Kidney epithelial cell (primary cell): ENCODE results near the gene TIMP3. TPM values are rescaled to one million over a fixed set of nuclear protein-coding genes. Genes with fewer than 3 reads are reported as not detected.

Experiments used
- DNase-seq: peaks from one replicate; pipeline ENCODE4 v3.0.0-alpha.2; 2010; ENCODE audit warnings: low read depth
- H3K27me3 ChIP-seq: 2 replicates; pipeline ENCODE4 v1.6.0; 2011; ENCODE audit warnings: low read length; ENCODE audit not compliant: control insufficient read depth, insufficient read depth
- H3K36me3 ChIP-seq: 2 replicates; pipeline ENCODE4 v1.5.1; 2011; ENCODE audit warnings: low read length; ENCODE audit not compliant: control insufficient read depth, insufficient read depth
- H3K4me3 ChIP-seq: 2 replicates; pipeline ENCODE4 v1.5.1; 2011; ENCODE audit warnings: low read depth, mild to moderate bottlenecking, control low read depth, low read length
- total RNA-seq: library from RNA; depleted of rRNA; stranded (reverse); fragments of >200 nt; gene quantifications from 2 replicates; pipeline ENCODE4 v1.2.3, GENCODE V29; 2015
- TF ChIP-seq, protein P1 (sequence below): IDR thresholded peaks from 2 replicates; pipeline ENCODE4 v1.5.1; 2011; ENCODE audit warnings: mild to moderate bottlenecking, moderate library complexity, low read length, control low read depth, inconsistent platforms; ENCODE audit not compliant: insufficient read depth, poor library complexity, severe bottlenecking

Gene TIMP3
- total RNA-seq, 1 donor from 2014 or later = 45.6 TPM

DNA sequence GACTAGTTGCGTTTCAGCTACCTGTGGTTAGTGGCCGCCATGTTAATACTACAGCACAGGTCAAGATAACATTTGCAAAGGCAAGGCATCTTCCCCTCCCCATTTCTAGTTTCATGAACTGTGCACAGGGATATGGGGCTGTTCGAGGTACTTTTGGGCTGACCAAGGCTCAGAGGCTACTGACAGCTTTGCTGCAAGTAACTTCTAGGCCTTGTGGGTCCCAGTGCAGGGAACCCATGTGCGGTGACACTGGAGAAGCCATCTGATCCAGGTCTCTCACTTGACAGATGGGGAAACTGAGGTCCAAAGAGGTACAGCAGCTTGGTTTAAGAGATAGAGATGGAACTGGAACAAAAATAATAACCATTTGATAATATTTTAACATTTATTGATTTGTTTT lies 13.6 kb downstream of the TIMP3 start:
- no peaks in the 10 kb centered on the region for H3K36me3 ChIP-seq
- H3K4me3 ChIP-seq = no peak overlapping the region
- TF ChIP-seq, protein P1, sequence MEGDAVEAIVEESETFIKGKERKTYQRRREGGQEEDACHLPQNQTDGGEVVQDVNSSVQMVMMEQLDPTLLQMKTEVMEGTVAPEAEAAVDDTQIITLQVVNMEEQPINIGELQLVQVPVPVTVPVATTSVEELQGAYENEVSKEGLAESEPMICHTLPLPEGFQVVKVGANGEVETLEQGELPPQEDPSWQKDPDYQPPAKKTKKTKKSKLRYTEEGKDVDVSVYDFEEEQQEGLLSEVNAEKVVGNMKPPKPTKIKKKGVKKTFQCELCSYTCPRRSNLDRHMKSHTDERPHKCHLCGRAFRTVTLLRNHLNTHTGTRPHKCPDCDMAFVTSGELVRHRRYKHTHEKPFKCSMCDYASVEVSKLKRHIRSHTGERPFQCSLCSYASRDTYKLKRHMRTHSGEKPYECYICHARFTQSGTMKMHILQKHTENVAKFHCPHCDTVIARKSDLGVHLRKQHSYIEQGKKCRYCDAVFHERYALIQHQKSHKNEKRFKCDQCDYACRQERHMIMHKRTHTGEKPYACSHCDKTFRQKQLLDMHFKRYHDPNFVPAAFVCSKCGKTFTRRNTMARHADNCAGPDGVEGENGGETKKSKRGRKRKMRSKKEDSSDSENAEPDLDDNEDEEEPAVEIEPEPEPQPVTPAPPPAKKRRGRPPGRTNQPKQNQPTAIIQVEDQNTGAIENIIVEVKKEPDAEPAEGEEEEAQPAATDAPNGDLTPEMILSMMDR = no peak
- H3K27me3 ChIP-seq = no peaks in the 10 kb centered on the region
- DNase-seq = no peak

DNA sequence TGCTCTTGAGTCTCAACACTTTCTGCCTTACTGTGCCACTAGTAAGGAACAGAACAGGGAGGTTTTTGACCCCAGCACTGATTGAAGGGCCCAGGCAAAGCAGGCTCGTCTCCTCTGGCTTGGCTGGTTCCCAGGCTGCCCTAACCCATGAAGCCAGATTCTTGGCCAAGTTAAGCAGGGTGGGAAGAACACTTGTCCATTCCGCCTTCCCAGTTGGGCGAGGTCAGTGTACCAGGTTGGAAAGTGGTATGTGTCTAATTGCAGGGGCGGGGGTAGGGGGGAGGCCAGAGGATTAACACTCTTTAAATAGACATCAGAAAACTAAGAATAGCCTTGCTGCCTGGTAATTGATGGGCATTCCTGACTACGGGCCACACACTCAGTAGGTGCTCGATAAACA lies 14.4 kb downstream of the TIMP3 start:
- H3K36me3 ChIP-seq = no peaks in the 10 kb centered on the region
- DNase-seq = no peak
- no peak overlapping the region for H3K4me3 ChIP-seq
- H3K27me3 ChIP-seq = no peaks in the 10 kb centered on the region
- TF ChIP-seq, protein P1 = no peak

DNA sequence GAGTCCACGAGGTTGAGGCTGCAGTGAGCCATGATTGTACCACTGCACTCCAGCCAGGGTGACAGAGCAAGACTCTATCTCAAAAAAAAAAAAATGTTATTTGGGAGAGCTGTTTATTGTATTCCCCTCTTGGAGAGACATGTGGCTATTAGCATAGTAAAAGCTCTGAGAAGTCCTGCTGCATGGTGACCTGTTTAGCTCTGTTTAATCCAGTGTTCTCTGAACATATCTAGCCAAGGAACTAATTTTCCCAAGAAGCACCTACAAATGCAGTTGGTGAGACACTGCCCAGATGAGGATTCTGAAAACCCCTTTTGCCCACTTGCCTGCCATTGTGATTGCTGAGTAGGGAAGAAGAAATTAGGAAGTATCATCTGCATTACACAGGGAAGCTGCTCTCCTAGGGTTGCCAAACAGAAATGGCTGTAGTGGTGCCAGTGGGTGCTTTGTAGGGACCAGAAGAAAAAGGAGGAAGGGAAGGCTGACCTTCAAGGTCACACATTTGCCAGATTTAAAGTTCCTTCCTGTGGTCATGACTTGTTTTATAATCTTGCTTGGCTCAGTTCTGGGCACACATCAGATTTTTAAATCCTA lies 15.7 kb downstream of the TIMP3 start:
- TF ChIP-seq, protein P1 = no peak
- Histone ChIP-seq H3K4me3 (no peak overlapping the region), H3K27me3 (no peaks in the 10 kb centered on the region), H3K36me3 (no peaks in the 10 kb centered on the region)
- no peak for DNase-seq

DNA sequence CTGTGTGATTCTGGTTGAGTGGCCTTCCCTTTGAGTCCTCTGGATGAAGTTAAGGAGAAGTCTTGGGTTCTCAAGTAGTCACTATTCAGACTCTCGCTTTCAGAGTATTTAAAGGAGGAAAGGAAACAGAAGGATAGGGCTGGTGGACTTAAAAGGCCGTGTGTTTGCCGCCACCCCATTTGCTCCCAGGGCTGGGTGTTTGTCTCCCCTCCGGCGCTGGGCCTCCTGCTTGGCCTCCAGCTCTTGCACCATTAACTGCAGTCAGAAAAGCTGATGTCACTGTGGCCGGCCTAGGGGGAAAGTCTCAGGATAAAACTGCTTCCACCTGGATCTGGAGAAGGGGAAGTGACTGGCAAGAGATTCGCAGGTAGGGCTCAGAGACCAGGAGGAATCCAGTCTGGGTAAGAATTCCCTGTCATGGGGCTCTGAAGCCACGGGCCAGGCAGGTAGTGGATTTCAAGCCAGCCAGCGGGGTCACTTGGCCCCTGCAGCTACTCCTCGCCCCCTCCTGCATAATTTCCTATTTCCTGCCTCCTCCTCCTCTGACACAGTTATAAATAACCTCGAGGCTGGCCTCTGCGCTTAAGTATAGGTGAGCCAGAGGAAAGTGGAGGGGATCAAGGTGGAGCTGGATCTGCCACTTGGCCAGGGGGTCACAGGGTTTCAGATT lies 17.1 kb downstream of the TIMP3 start:
- Histone ChIP-seq H3K36me3 (no peaks in the 10 kb centered on the region), H3K4me3 (no peak overlapping the region), H3K27me3 (no peaks in the 10 kb centered on the region)
- no peak for DNase-seq
- TF ChIP-seq, protein P1 = no peak

DNA sequence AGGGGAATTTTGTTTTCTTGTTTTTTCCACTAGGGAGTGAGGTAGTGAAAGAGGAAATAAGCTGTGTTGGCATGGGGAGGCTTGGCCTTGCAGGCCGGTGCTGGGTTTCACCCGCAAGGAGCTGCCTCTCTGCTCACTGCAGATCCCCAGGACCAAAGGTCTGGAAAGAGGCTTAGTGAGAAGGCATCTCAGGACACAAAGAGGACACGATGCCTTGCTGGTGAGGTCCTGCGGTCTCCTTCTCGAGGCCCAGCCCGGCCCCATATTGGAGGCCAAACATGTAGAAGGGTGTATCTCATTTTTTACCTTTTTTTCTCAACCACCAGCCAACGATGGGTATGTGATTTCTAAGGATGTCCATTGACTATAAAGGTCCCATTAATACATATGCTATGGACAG lies 17.6 kb downstream of the TIMP3 start:
- TF ChIP-seq, protein P1 = no peak
- no peaks in the 10 kb centered on the region for H3K36me3 ChIP-seq
- DNase-seq = no peak
- no peaks in the 10 kb centered on the region for H3K27me3 ChIP-seq
- H3K4me3 ChIP-seq = no peak overlapping the region
